Small intestine (tissue), 7 donors: ENCODE results near the gene JAG2. TPM values are rescaled to one million over a fixed set of nuclear protein-coding genes. Genes with fewer than 3 reads are reported as not detected.
A peak's percentile ranks its signal among the peaks of the same experiment; 100 is the strongest.

Experiments used
- DNase-seq, 2 donors: peaks; one replicate each; pipeline versions ENCODE4 v3.0.0 to v3.0.0-alpha.2; 2013
- FAIRE-seq: peaks from 2 replicates; lab custom pipeline; 2012; peaks lifted over from hg19 to GRCh38; lab: Jason Lieb, UNC
- H3K27ac ChIP-seq, 3 donors: one replicate each; pipeline ENCODE4 v1.5.1; 2013; ENCODE audit warnings: low read length in 2 of 3, mild to moderate bottlenecking in 2 of 3, control low read depth in 1 of 3, inconsistent platforms in 1 of 3, low read depth in 1 of 3, moderate library complexity in 1 of 3
- H3K27me3 ChIP-seq, 3 donors: one replicate each; pipeline ENCODE4 v1.6.1; 2013; ENCODE audit warnings: low read length in 3 of 3, inconsistent platforms in 1 of 3; ENCODE audit not compliant: control insufficient read depth in 3 of 3, insufficient read depth in 3 of 3
- H3K36me3 ChIP-seq, 3 donors: one replicate each; pipeline ENCODE4 v1.6.1; 2013; ENCODE audit warnings: low read length in 3 of 3, inconsistent platforms in 1 of 3, low read depth in 1 of 3, mild to moderate bottlenecking in 1 of 3, moderate library complexity in 1 of 3; ENCODE audit not compliant: control insufficient read depth in 3 of 3, insufficient read depth in 2 of 3
- H3K4me1 ChIP-seq, 3 donors: one replicate each; pipeline ENCODE4 v1.6.1; 2013; ENCODE audit warnings: low read length in 2 of 3, inconsistent platforms in 1 of 3, low read depth in 1 of 3, mild to moderate bottlenecking in 1 of 3, moderate library complexity in 1 of 3; ENCODE audit not compliant: control insufficient read depth in 3 of 3, insufficient read depth in 2 of 3
- H3K4me3 ChIP-seq, 3 donors: one replicate each; pipeline ENCODE4 v1.5.1; 2013; ENCODE audit warnings: low read length in 3 of 3, control low read depth in 1 of 3, inconsistent platforms in 1 of 3, low read depth in 1 of 3, mild to moderate bottlenecking in 1 of 3, moderate library complexity in 1 of 3
- H3K9me3 ChIP-seq, 2 donors: one replicate each; pipeline ENCODE4 v1.6.1; 2013; ENCODE audit warnings: low read depth in 1 of 2, low read length in 1 of 2; ENCODE audit not compliant: control insufficient read depth in 2 of 2, insufficient read depth in 1 of 2
- WGBS, 3 donors: extraction: QIAGEN DNeasy Blood & Tissue Kit; methylation state at CpG; one replicate each; pipeline ENCODE4 v1.1.7; 2013; 5-methylcytosine and 5-hydroxymethylcytosine counted together
- polyA plus RNA-seq, 4 donors: library from polyadenylated mRNA; stranded (reverse) in 3 of 4; unstranded in 1 of 4; fragments of 200-250 nt in 3 of 4; fragments of 120-200 nt in 1 of 4; gene quantifications; one replicate each; pipeline versions ENCODE4 v1.2.1 to v1.2.3, GENCODE V29; 2013
- donor health status: healthy with polysubstance abuse.
- donor health status: control.
- donor health status: control.
- donor health status: Bipolar disorder and iron deficiency.
- donor health status: healthy.

JAG2 gene
- polyA plus RNA-seq, 4 donors = 2.0 to 15.1 (median 4.8) TPM

- no peak for FAIRE-seq
Observed at GRCh38 chr14:105201156-105201924, 32.8 kb upstream of the JAG2 start.

GRCh38 chr14:105200641-105201040 lies 32.1 kb upstream of the JAG2 start:
- Histone ChIP-seq H3K27ac (no peak overlapping the region), H3K36me3 (no peaks in the 10 kb centered on the region), H3K27me3 (peaks cover 12 to 70% (median 20%) of the 10 kb centered on the region in 3 donors), H3K4me3 (no peak overlapping the region), H3K9me3 (no peaks in the 10 kb centered on the region), H3K4me1 (peaks cover 2% of the 10 kb centered on the region in 3 donors)
- DNase-seq (no peak), FAIRE-seq (no peak)
- WGBS, 3 donors = 77 to 85% (median 82%) methylated on average over 16 of the region's 16 CpGs

More at GRCh38 chr14:105201156-105201924, 32.8 kb upstream of the JAG2 start:
- H3K27me3 ChIP-seq = peaks cover 7 to 63% (median 13%) of the 10 kb centered on the region in 3 donors
- H3K9me3 ChIP-seq = no peaks in the 10 kb centered on the region
- H3K4me1 ChIP-seq = peaks cover 0 to 2% (median 1%) of the 10 kb centered on the region in 3 donors
- H3K27ac ChIP-seq = peak overlapping the region in 1 of 3 donors; percentile 26
- 39 to 50% (median 42%) methylated on average over 28 of the region's 28 CpGs for WGBS, 3 donors
- H3K36me3 ChIP-seq = no peaks in the 10 kb centered on the region
- H3K4me3 ChIP-seq = no peak overlapping the region
- no peak for DNase-seq

DNA sequence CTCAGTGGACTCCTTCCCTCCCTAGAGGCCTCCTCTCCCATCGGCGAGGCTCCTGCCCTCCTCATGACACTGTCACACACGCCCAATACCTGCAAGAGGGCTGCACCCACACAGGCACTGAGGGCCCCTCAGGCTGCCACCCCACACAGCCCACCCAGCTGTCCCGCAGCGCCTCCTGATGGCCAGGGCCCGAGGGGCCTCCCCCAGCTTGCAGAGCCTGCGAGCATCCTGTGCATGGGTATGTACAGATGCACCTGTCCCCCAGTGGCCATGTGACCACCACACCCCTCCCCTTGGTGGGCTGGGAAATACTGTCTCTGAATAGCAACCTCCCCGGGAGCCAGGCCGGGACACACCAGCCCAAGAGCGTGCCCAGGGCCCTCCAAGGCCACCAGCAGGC lies 31.5 kb upstream of the JAG2 start:
- FAIRE-seq = no peak
- Histone ChIP-seq H3K9me3 (no peaks in the 10 kb centered on the region), H3K4me1 (peaks cover 0 to 5% (median 2%) of the 10 kb centered on the region in 3 donors), H3K27ac (no peak overlapping the region), H3K36me3 (no peaks in the 10 kb centered on the region), H3K4me3 (no peak overlapping the region), H3K27me3 (peaks cover 12 to 76% (median 20%) of the 10 kb centered on the region in 3 donors)
- DNase-seq = no peak
- WGBS, 3 donors = 71 to 79% (median 76%) methylated on average over 7 to 10 of the region's 10 CpGs

GRCh38 chr14:105199093-105199492 lies 30.5 kb upstream of the JAG2 start:
- no peak overlapping the region for H3K4me3 ChIP-seq
- FAIRE-seq (no peak), DNase-seq (no peak)
- H3K36me3 ChIP-seq = no peaks in the 10 kb centered on the region
- H3K4me1 ChIP-seq = peaks cover 0 to 5% (median 2%) of the 10 kb centered on the region in 3 donors
- peaks cover 12 to 86% (median 22%) of the 10 kb centered on the region in 3 donors for H3K27me3 ChIP-seq
- peak overlapping the region in 1 of 3 donors; percentile 1 for H3K27ac ChIP-seq
- H3K9me3 ChIP-seq = no peaks in the 10 kb centered on the region
- WGBS, 3 donors = 47 to 69% (median 61%) methylated on average over 18 of the region's 18 CpGs

DNA sequence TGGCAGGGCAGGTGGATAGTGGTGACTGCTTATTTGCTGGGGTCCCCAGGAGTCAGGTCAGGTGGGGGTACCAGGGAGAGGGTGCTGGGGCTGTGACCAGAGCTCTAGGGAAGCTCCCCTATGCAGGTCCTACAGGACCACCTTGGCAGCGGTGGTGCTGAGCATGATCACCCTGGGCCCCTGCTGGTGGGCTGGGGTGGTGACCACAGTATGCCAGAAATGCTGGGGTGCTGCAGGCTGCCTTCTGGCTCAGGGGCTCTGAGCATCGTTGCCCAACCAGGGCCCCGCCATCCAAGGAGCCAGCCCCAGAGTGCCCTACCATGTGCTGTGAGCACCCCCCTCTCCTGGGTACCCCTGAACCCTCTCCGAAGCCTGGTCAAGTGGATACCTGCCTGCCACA lies 30.0 kb upstream of the JAG2 start:
- WGBS, 3 donors = 68 to 80% (median 77%) methylated on average over 4 of the region's 4 CpGs
- Histone ChIP-seq H3K4me1 (peaks cover 0 to 6% (median 2%) of the 10 kb centered on the region in 3 donors), H3K27me3 (peaks cover 12 to 89% (median 22%) of the 10 kb centered on the region in 3 donors), H3K4me3 (no peak overlapping the region), H3K27ac (peak overlapping the region in 1 of 3 donors; percentile 1), H3K36me3 (no peaks in the 10 kb centered on the region), H3K9me3 (no peaks in the 10 kb centered on the region)
- no peak for DNase-seq
- no peak for FAIRE-seq

GRCh38 chr14:105197211-105197641 lies 28.6 kb upstream of the JAG2 start:
- Histone ChIP-seq H3K9me3 (no peaks in the 10 kb centered on the region), H3K4me1 (peaks cover 0 to 9% (median 2%) of the 10 kb centered on the region in 3 donors), H3K27ac (peak overlapping the region in 1 of 3 donors; percentile 28), H3K4me3 (no peak overlapping the region), H3K27me3 (peaks cover 12 to 84% (median 22%) of the 10 kb centered on the region in 3 donors), H3K36me3 (no peaks in the 10 kb centered on the region)
- DNase-seq = no peak
- WGBS, 3 donors = 8 to 11% (median 10%) methylated on average over 14 to 15 of the region's 15 CpGs
- no peak for FAIRE-seq

DNA sequence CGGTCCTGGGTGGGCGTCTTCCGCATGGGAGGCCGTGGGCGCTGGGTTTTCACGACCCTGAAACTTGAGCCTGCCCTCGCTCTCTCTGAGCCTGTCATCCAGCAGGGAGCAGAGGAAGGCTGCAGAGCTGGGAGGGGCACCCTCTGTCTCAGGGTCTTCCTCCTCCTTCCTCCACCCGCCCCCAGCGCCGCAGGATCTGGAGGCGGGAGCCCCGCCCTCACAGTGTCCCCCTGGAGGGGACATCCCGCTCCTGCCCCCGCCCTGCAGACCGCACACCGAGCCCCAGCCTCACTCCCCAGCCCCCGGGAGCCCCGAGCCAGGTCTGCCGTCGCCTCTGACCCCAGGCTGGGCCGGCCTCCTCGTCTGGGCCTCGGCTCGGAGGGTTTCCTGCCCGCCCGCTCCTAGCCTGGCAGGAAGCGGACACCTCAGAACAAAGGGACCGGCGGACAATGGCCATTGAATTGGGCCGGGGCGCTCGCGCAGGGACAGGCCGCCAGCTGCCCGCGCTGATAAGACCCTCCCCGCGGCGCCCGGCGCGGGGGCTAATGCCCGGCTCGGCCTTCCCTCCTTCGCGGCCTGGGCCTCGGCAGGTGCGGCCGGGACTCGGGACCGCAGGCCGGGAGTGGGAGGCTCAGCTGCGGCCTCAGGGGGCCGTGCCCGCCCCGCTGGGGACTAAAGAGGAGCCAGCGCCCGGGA lies 27.8 kb upstream of the JAG2 start:
- H3K4me3 ChIP-seq = no peak overlapping the region
- peaks cover 0 to 9% (median 2%) of the 10 kb centered on the region in 3 donors for H3K4me1 ChIP-seq
- no peaks in the 10 kb centered on the region for H3K36me3 ChIP-seq
- peak overlapping the region in 1 of 3 donors; percentile 28 for H3K27ac ChIP-seq
- peaks cover 12 to 76% (median 22%) of the 10 kb centered on the region in 3 donors for H3K27me3 ChIP-seq
- H3K9me3 ChIP-seq = no peaks in the 10 kb centered on the region
- WGBS, 3 donors = 3 to 5% (median 4%) methylated on average over 45 to 58 of the region's 58 CpGs
- DNase-seq (no peak), FAIRE-seq (no peak)

- 27 to 38% (median 29%) methylated on average over 25 of the region's 25 CpGs for WGBS, 3 donors
- no peak for FAIRE-seq
- H3K27ac ChIP-seq = peak overlapping the region in 1 of 3 donors; percentile 25
- no peaks in the 10 kb centered on the region for H3K9me3 ChIP-seq
- DNase-seq = no peak
- H3K4me1 ChIP-seq = peaks cover 0 to 9% (median 2%) of the 10 kb centered on the region in 3 donors
- H3K36me3 ChIP-seq = no peaks in the 10 kb centered on the region
- no peak overlapping the region for H3K4me3 ChIP-seq
- H3K27me3 ChIP-seq = peaks cover 12 to 72% (median 18%) of the 10 kb centered on the region in 3 donors
Observed at GRCh38 chr14:105195522-105196264, 27.1 kb upstream of the JAG2 start.
